ENCODE data around the gene SMIM10L1.

Gene SMIM10L1

DNA sequence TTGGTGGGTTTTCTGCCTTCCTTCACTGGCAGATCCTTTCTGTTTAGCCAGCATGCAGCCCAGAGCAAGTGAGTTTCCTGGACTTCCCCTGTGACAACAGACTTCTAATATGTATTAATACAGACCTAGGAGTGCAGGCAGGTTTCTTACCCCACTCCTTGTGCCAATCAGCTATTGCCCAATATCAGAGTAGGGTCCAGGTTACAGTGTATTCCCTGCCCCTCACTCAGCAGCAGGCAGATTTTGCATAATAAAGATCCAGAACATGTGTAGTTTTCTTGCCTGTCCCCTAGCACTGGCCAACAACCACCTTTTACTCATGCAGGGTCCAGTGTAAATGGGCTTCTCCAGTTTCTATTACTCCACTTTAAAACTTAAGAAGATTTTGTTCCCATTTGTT lies 4.7 kb upstream of the SMIM10L1 start:
- Mint-ChIP-seq H3K9me3 (no peaks in the 10 kb centered on the region), H3K4me3 (no peak overlapping the region), H3K4me1 (peaks cover 66% of the 10 kb centered on the region), H3K27me3 (no peaks in the 10 kb centered on the region), H3K27ac (no peak overlapping the region)
- ATAC-seq (no peak), DNase-seq (no peak)

DNA sequence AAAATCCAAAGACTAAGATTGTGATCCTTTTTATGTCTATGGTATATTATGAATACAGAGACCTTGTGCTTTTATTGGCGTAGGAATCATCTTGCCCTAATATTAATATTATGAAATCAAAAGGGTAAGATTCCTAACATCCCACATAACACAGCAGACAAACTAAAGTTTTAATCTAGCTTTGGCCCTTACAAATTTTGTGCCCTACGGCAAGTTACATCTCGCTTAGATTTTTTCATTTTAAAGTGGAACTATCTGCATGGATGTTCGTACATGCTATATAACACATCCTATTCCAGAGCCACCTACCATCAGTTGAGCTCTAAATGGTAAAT lies 217 bp upstream of the SMIM10L1 start:
- ATAC-seq (no peak), DNase-seq (no peak)
- Mint-ChIP-seq H3K27me3 (no peaks in the 10 kb centered on the region), H3K4me3 (peak overlapping the region; percentile 93 to 98), H3K9me3 (no peaks in the 10 kb centered on the region), H3K4me1 (peaks cover 58% of the 10 kb centered on the region), H3K27ac (peak overlapping the region; percentile 99 to 100)

DNA sequence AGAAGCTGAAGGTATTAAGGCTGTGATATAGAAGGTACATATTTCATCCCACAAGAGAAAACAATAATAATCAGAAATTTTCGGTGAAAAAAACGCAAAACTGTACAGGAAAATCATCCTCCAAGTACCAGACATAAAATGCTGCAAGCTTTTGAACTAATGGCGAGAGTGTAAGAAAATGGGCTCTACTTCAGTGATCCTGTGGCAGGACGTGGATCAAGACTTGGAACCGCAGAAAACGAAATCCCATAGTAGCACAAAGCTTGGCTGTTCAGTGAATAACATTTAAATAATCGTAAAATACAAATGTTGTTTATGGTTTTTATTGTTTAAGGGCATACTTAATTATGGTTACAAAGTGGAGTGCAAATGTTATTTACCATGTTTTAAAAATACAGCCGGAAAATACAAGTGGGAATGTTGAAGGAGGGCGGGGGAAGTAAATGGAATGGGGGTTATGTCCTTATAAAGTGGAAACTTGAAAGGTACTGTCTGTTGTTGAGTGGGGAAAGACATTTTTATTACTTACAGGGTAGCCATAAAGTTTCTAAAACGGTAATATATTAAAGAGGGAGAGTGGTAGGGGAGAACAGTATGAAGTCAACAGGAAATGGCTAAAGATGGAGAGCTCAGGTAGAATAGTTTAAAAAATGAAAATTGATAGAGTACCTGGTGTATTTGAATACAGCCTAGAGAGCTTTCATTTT lies 1.1 kb downstream of the SMIM10L1 start:
- DNase-seq (no peak), ATAC-seq (no peak)
- Mint-ChIP-seq H3K27ac (peak overlapping the region; percentile 99 to 100), H3K4me3 (peak overlapping the region; percentile 93 to 98), H3K9me3 (no peaks in the 10 kb centered on the region), H3K27me3 (no peaks in the 10 kb centered on the region), H3K4me1 (peaks cover 49% of the 10 kb centered on the region)

DNA sequence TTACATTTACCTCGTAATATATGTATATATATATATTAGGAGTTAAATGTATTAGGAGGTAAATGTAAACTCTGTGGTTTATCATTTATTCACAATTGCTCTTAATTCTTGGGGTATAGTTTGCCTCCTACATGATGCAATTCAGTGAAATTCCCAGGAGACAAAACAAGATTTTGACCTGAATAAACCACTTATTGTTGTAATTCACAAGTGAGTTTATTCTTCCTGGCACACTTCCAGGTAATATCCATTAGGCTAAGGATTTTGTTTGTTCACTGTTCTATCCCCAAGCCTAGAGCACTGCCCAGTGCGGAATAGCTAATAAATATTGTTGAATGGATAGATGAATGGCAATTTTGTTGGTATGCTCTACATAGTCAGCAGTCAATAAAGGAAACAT lies 3.0 kb downstream of the SMIM10L1 start:
- Mint-ChIP-seq H3K9me3 (no peaks in the 10 kb centered on the region), H3K4me1 (peaks cover 30% of the 10 kb centered on the region), H3K4me3 (no peak overlapping the region), H3K27ac (no peak overlapping the region), H3K27me3 (no peaks in the 10 kb centered on the region)
- DNase-seq (no peak), ATAC-seq (no peak)

DNA sequence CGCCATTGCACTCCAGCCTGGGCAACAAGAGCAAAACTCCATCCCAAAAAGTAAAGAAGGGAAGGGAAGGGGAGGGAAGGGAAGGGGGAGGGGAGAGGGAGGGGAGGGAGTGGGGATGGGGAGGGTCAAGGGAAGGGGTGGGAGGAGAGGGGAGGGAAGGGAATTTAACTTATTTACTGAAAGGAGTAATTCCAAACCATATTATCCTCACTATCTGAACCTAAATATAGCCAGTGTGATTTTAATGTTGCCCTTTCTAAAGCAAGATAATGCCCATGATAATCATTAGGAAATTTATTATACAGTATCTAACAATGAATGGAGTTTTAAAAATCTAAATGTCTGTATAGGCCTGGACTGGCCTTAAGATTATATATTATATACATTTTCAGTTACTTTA lies 7.3 kb downstream of the SMIM10L1 start:
- Mint-ChIP-seq H3K4me1 (peaks cover 16% of the 10 kb centered on the region), H3K4me3 (no peak overlapping the region), H3K27ac (no peak overlapping the region), H3K9me3 (no peaks in the 10 kb centered on the region), H3K27me3 (no peaks in the 10 kb centered on the region)
- DNase-seq (no peak), ATAC-seq (no peak)

DNA sequence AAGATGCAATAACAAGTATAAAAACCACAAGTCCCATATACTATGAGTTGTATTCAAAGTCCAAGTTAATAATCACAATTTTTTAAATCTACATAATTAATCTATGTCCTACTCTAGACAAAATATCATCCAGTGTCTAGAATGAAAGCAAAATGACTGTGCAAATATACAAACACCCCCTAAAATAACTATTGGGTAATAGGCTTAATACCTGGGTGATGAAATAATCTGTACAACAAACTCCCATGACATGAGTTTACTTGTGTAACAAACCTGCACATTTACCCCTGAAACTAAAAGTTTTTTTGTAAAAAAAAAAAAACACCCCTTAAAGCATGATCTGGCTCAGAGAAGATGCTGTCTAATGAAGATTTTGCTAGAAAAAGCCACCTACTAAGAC lies 11.5 kb downstream of the SMIM10L1 start:
- H3K27ac Mint-ChIP-seq, result no peak overlapping the region
- ATAC-seq (no peak), DNase-seq (no peak)
- no peaks in the 10 kb centered on the region for H3K9me3 Mint-ChIP-seq
- peaks cover 14% of the 10 kb centered on the region for H3K4me1 Mint-ChIP-seq
- no peaks in the 10 kb centered on the region for H3K27me3 Mint-ChIP-seq
- H3K4me3 Mint-ChIP-seq, result no peak overlapping the region

DNA sequence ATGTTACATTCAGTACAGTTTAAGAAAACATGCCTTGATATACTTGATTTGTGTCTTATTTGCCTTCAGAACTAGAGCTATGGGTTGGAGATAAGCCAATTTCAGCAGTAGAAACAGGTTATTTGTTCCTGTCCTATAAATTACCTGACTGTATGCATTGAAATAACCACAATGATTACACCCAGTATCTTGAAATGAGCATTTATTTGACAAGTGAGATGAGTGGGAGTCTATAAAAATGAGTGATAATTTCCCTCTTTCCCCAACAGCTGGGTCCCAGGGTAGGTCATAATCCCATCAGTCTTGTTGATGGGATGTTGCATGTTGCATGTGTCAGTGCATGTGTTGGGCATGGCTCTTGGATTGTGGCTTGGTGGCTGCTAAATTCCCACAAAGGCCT lies 12.0 kb downstream of the SMIM10L1 start:
- DNase-seq, result no peak
- H3K4me3 Mint-ChIP-seq, result no peak overlapping the region
- no peaks in the 10 kb centered on the region for H3K27me3 Mint-ChIP-seq
- H3K27ac Mint-ChIP-seq, result no peak overlapping the region
- no peaks in the 10 kb centered on the region for H3K9me3 Mint-ChIP-seq
- ATAC-seq, result peak; percentile 55
- peaks cover 14% of the 10 kb centered on the region for H3K4me1 Mint-ChIP-seq

DNA sequence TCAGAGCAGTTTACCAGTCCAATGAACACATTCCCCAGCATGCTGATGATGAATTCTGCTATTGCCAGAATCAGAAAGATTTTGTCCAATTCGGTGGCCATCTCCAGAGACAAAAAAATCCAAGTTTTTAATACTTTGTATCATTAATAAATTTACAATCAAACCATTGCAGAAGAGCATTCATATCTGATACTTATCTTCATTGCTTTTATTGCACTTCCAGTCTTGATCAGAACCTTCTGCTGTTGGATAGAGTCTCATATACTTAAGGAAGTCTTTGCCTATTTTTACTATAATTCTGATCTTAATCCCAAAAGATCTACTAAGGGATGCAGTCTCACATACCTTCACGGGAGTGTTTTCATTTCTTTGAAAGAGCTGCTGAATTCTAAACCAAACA lies 15.8 kb downstream of the SMIM10L1 start, which contains the start of gene TAS2R42:
Gene TAS2R42 (minus strand): TSS at position 101 of the 400 bp plus-strand sequence. CDS start 0 bp downstream, at position 101.
- ATAC-seq, result no peak
- Mint-ChIP-seq H3K27ac (no peak within 1 kb of the TSS), H3K9me3 (no peaks in the 10 kb centered on the region), H3K27me3 (no peaks in the 10 kb centered on the region), H3K4me1 (peaks cover 7% of the 10 kb centered on the region), H3K4me3 (no peak within 1 kb of the TSS)
- DNase-seq, result no peak

DNA sequence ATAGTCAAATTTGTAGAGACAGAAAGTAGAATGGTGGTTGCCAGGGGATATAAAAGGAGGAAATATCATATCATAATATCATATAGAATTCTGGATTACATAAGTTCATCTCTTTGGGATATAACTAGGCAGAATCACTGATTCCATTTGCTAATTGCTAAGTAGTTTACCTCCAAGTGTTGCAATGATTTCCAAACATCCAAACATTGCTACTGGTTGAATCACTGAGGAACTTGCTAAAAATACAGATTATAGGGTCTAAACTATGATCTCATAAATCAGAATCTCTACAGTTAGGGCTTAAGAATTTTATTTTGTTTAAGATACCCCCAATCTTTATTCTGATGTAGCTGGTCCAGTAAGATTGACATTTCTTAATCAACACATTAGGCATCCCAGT lies 31.8 kb downstream of the SMIM10L1 start:
- H3K27me3 Mint-ChIP-seq, result no peaks in the 10 kb centered on the region
- no peaks in the 10 kb centered on the region for H3K9me3 Mint-ChIP-seq
- no peak overlapping the region for H3K27ac Mint-ChIP-seq
- H3K4me3 Mint-ChIP-seq, result no peak overlapping the region
- ATAC-seq (no peak), DNase-seq (no peak)
- H3K4me1 Mint-ChIP-seq, result no peaks in the 10 kb centered on the region

DNA sequence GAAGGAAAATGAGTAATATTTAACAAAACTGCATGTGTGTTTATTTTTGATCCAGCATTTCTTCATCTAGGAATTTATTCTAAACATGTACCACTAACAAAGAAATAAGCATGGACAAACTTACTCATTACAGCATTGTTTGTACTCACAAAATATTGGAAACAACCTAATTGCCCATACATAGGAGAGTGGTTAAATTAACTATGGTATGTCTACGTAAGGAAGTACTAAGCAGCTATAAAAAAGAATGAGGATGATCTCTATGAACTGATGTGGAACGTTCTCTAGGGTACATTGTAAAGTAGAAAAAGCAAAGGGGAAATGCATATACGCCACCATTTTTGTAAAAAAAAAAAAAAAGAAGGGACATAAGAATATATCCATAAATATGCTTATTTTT lies 33.2 kb downstream of the SMIM10L1 start:
- no peaks in the 10 kb centered on the region for H3K27me3 Mint-ChIP-seq
- no peak overlapping the region for H3K27ac Mint-ChIP-seq
- no peak for DNase-seq
- ATAC-seq, result no peak
- H3K4me1 Mint-ChIP-seq, result no peaks in the 10 kb centered on the region
- H3K9me3 Mint-ChIP-seq, result no peaks in the 10 kb centered on the region
- no peak overlapping the region for H3K4me3 Mint-ChIP-seq

DNA sequence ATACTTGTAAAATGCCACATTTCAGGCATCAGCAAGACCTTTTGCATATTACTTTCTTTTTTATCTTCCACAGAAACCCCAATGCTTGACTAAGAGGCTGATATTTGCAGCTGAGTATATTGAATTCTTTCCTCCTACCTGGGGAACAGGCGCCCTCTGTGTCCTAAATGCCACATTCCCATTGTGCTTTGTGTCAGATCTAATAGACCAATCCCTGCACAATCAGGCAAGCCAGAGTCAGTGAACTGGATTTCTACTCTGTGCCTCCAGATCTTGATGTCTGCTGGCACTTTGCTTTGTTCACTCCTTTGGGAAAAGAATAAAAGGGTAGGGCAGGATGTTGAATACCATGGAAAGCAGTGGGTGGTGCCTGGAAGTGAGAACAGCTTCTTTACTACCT lies 38.1 kb downstream of the SMIM10L1 start:
- no peak for ATAC-seq

More for the DNA sequence above, 38.1 kb downstream of the SMIM10L1 start:
- H3K27ac Mint-ChIP-seq, result no peak overlapping the region
- no peak for DNase-seq
- H3K4me3 Mint-ChIP-seq, result no peak overlapping the region
- no peaks in the 10 kb centered on the region for H3K4me1 Mint-ChIP-seq
- H3K27me3 Mint-ChIP-seq, result no peaks in the 10 kb centered on the region
- H3K9me3 Mint-ChIP-seq, result no peaks in the 10 kb centered on the region

Data from stimulated activated naive CD8-positive, alpha-beta T cell treated with anti-CD3 and anti-CD28 coated beads, Interleukin-15, amount 100 ng/mL, for 72 hours (primary cell).